Measurements from ENCODE around the gene KLHL10.

The KLHL10 gene

GRCh38 chr17:41799366-41799765, 38.3 kb upstream of the KLHL10 start:
- H3K4me3 ChIP-seq (ENCODE audit: low read depth, low read length), result no peak overlapping the region
- DNase-seq (ENCODE audit: low read depth), result no peak
- TF ChIP-seq CTCF (IDR thresholded peaks at IDR 0.05; ENCODE audit: low read depth, low read length, missing control alignments), result no peak

GRCh38 chr17:41800601-41801373, 36.8 kb upstream of the KLHL10 start:
- H3K4me3 ChIP-seq (ENCODE audit: low read depth, low read length), result no peak overlapping the region
- no peak for DNase-seq (ENCODE audit: low read depth)

GRCh38 chr17:41801374-41802271, 36.0 kb upstream of the KLHL10 start:
- DNase-seq (ENCODE audit: low read depth), result no peak
- no peak overlapping the region for H3K4me3 ChIP-seq (ENCODE audit: low read depth, low read length)
- peak; percentile 96 for TF ChIP-seq CTCF (IDR thresholded peaks at IDR 0.05; ENCODE audit: low read depth, low read length, missing control alignments)

More at GRCh38 chr17:41800601-41801373, 36.8 kb upstream of the KLHL10 start:
- no peak for TF ChIP-seq CTCF (IDR thresholded peaks at IDR 0.05; ENCODE audit: low read depth, low read length, missing control alignments)

- no peak for TF ChIP-seq CTCF (IDR thresholded peaks at IDR 0.05; ENCODE audit: low read depth, low read length, missing control alignments)
- no peak overlapping the region for H3K4me3 ChIP-seq (ENCODE audit: low read depth, low read length)
- no peak for DNase-seq (ENCODE audit: low read depth)
These were observed 34.3 kb upstream of the KLHL10 start for GRCh38 chr17:41803049-41804020.

GRCh38 chr17:41806685-41807445, 30.8 kb upstream of the KLHL10 start:
- no peak overlapping the region for H3K4me3 ChIP-seq (ENCODE audit: low read depth, low read length)
- DNase-seq (ENCODE audit: low read depth), result no peak
- TF ChIP-seq CTCF (IDR thresholded peaks at IDR 0.05; ENCODE audit: low read depth, low read length, missing control alignments), result no peak

Data from GM12864 (cell line).